ENCODE data around the gene MPIG6B. TPM values are rescaled to one million over a fixed set of nuclear protein-coding genes. Genes with fewer than 3 reads are reported as not detected.

Gene MPIG6B
- polyA plus RNA-seq, 10 donors: 0.52 to 1.8 (median 0.82) TPM

DNA sequence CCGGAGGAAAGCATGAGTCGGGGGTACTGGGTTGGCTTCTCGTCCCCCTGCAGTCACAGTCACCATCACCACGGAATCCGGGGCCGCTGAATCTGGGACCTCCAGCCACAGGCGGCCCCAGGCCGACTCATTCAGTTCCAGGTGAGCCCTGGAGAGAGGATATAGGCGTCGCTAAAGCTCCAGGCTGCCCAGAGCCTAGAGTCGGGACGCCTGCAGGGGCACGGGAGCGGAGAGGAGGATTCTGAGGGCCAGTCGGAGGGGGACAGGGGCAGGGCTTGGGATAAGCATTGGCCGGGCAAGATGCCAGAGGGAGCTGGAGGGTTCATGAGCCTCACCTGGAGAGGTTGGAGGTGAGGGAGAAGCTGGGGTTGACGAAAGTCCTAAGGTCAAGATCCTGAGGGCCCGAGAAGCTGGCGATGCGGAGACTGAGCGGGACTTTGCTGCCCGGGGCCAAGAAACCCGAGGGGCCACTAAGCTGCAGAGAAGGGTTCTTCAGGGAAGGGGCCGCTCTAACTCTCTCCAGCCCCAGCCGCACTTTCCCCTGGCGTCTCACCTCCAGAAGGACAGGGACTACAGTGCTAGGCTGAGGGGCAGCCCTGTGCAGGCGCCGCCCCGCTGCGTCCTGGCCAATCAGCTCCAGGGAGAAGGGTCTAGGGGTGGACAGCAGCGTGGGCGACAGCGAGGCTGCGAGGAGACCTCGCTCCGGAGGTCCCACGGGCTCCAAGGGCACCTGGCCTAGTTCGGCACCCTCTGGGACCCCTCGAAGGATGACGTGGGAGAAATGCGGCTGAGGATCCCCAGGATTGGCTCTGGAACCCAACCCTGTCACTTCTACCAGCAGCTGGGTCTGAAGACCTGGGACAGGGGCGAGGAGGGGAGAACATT is 43.0 kb downstream of the MPIG6B start:
- DNase-seq: peak in 1 of 3 donors; percentile 34

DNA sequence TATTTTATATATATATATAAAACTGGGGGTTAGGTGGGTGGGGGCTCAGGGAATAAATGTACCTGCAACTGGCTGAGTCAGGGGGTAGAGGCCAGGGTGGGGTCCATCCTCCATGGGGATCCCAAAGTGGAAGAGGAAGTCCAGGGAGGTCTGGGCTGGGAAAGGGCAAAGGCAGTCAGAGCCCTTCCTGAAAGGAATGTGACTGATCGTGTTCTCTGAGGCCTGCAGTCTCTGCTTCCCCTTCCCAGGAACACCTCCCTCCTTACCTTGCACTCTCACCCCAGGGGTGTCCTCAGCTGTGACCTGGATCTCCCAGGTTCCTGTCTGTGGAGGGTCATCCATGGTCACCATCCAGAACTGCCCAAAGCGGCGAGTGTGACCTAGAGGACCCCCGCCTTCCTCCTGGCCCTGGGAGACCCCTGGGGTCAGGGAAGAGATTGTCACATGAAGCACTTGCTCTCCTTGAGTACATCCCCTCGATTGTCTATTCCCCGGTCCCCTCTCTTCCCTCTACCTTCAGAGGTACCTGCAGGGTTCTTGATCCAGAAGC is 44.0 kb downstream of the MPIG6B start:
- DNase-seq: no peak

DNA sequence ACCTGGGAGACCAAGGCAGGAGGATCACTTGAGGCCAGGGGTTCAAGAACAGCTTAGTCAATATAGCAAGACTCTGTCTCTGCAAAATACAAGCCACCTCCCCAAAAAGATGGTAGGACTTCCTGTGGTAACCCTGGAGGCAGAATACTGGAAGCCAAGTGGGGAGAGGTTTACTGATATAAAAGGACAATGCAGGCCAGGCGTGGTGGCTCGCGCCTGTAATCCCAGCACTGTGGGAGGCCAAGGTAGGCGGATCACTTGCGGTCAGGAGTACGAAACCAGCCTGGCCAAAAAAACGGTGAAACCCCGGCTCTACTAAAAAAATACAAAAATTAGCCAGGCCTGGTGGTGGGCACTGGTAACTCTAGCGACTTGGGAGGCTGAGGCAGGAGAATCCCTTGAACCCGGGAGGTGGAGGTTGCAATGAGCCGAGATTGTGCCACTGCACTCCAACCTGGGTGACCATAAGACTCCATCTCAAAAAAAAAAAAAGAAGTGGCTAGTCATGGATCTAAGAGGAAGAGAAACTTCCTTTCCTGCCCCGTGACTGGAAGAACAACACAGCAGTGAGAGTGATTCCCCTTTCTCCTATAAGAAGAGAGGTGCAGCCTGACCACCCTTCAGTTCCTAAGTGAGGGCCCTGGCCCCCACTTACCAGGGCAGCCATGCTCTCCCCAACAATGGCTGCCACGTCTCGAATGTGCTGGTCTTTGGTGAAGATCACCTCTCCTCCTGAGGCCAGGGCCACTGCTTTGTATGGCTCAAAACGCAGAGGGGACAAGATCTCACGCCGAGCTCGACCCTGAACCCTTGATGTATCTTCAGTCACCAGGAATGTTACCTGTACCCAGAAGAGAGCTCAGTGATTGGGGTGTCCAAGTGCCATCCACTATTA is 45.4 kb downstream of the MPIG6B start:
- no peak for DNase-seq

DNA sequence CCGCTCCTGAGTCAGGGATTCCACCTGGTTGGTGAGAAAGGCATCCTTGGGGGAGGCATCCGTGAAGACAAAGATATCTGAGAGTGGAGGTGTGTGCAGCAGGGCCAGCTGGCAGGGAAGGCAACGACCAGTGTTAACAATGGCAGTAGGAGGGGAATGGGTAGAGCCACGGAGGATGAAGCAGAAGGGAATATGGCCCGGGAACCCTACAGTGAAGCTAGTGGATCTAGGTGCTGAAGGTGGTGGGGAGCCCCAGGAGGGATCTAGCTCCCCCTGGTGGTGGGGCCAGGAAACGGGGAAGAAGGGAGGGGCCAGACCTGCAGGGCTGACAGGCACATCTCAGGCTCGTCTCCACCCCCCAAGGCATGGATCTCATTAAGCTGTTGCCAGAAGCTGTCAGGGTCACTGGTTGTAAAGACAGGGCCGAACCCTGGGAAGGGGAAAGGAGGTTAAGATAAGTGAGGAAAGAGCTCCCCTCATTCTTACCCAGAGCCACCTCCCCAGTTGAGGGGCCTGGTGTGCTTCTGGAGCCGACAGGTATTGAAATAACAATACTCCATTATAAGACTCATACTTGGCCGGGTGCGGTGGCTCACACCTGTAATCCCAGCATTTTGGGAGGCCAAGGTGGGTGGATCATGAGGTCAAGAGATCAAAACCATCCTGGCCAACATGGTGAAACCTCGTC is 46.7 kb downstream of the MPIG6B start:
- DNase-seq: peak in 2 of 3 donors; percentile 23 to 45

GRCh38 chr6:31770860-31771259 is 47.7 kb downstream of the MPIG6B start:
- no peak for DNase-seq

DNA sequence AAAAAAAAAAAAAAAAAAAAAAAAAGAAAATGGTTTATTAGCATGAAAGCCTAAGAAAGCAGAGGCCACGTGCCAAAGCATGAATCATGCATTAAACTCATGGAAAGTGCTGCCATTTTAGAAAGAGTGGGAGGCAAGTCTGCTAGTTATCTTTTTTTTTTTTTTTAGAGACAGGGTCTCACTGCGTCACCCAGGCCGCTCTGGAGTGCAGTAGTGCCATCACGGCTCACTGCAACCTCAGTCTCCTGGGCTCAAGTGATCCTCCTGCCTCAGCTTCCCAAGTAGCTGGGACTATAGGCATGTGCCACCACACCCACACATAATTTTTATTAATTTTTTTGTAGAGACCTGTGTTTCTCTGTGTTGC is 48.8 kb downstream of the MPIG6B start:
- no peak for DNase-seq

GRCh38 chr6:31775184-31775583 is 52.0 kb downstream of the MPIG6B start:
- DNase-seq: no peak

GRCh38 chr6:31775633-31776484 is 52.7 kb downstream of the MPIG6B start:
- DNase-seq: no peak

Other genes starting within 250 kb of the MPIG6B start
- gene MICB, start 225.2 kb upstream of the MPIG6B start, polyA plus RNA-seq (ENCODE audit: insufficient read length in 10 of 10): 1 to 10 TPM in 5 of 10 donors, under 1 TPM in 5; 0.47 to 1.1 (median 0.99) TPM
- gene MCCD1, start 194.4 kb upstream of the MPIG6B start, polyA plus RNA-seq (ENCODE audit: insufficient read length in 10 of 10): not detected
- 100 to 1,000 TPM; 292 to 441 (median 367) TPM for gene DDX39B, start 181.4 kb upstream of the MPIG6B start, polyA plus RNA-seq (ENCODE audit: insufficient read length in 10 of 10)
- gene ATP6V1G2, start 176.8 kb upstream of the MPIG6B start, polyA plus RNA-seq (ENCODE audit: insufficient read length in 10 of 10): 1 to 10 TPM; 2.5 to 5.9 (median 3.9) TPM
- gene NFKBIL1, start 175.8 kb upstream of the MPIG6B start, polyA plus RNA-seq (ENCODE audit: insufficient read length in 10 of 10): 10 to 100 TPM; 11.3 to 17.7 (median 14.4) TPM
- under 1 TPM in 6 of 10 donors, not detected in 4; 0.12 to 0.91 (median 0.21) TPM for gene LTA, start 151.1 kb upstream of the MPIG6B start, polyA plus RNA-seq (ENCODE audit: insufficient read length in 10 of 10)
- gene TNF, start 147.8 kb upstream of the MPIG6B start, polyA plus RNA-seq (ENCODE audit: insufficient read length in 10 of 10): 1 to 10 TPM in 1 of 10 donors, under 1 TPM in 8, not detected in 1; 0.17 to 3.5 (median 0.29) TPM
- 10 to 100 TPM in 1 of 10 donors, 1 to 10 TPM in 6, under 1 TPM in 3; 0.67 to 32.2 (median 1.5) TPM for gene LTB, start 140.9 kb upstream of the MPIG6B start, polyA plus RNA-seq (ENCODE audit: insufficient read length in 10 of 10)
- 10 to 100 TPM in 1 of 10 donors, 1 to 10 TPM in 9; 4.1 to 10.9 (median 6.4) TPM for gene LST1, start 137.1 kb upstream of the MPIG6B start, polyA plus RNA-seq (ENCODE audit: insufficient read length in 10 of 10)
- gene NCR3, start 130.4 kb upstream of the MPIG6B start, polyA plus RNA-seq (ENCODE audit: insufficient read length in 10 of 10): under 1 TPM in 4 of 10 donors, not detected in 6; 0.20 to 0.59 (median 0.30) TPM
- gene AIF1, start 108.1 kb upstream of the MPIG6B start, polyA plus RNA-seq (ENCODE audit: insufficient read length in 10 of 10): 10 to 100 TPM; 15.1 to 35.2 (median 23.0) TPM
- gene PRRC2A, start 102.7 kb upstream of the MPIG6B start, polyA plus RNA-seq (ENCODE audit: insufficient read length in 10 of 10): 100 to 1,000 TPM; 112 to 149 (median 132) TPM
- gene BAG6, start 70.7 kb upstream of the MPIG6B start, polyA plus RNA-seq (ENCODE audit: insufficient read length in 10 of 10): 100 to 1,000 TPM; 177 to 216 (median 198) TPM
- 1 to 10 TPM; 2.6 to 5.7 (median 4.2) TPM for gene APOM, start 67.5 kb upstream of the MPIG6B start, polyA plus RNA-seq (ENCODE audit: insufficient read length in 10 of 10)
- gene C6orf47, start 62.6 kb upstream of the MPIG6B start, polyA plus RNA-seq (ENCODE audit: insufficient read length in 10 of 10): 10 to 100 TPM; 11.4 to 16.0 (median 13.4) TPM
- 10 to 100 TPM; 10.1 to 16.9 (median 12.2) TPM for gene GPANK1, start 58.4 kb upstream of the MPIG6B start, polyA plus RNA-seq (ENCODE audit: insufficient read length in 10 of 10)
- 100 to 1,000 TPM; 118 to 150 (median 138) TPM for gene CSNK2B, start 57.3 kb upstream of the MPIG6B start, polyA plus RNA-seq (ENCODE audit: insufficient read length in 10 of 10)
- gene LY6G5B, start 53.4 kb upstream of the MPIG6B start, polyA plus RNA-seq (ENCODE audit: insufficient read length in 10 of 10): 10 to 100 TPM in 6 of 10 donors, 1 to 10 TPM in 4; 5.6 to 24.0 (median 10.9) TPM
- 1 to 10 TPM in 9 of 10 donors, under 1 TPM in 1; 0.68 to 5.1 (median 2.4) TPM for gene LY6G5C, start 42.3 kb upstream of the MPIG6B start, polyA plus RNA-seq (ENCODE audit: insufficient read length in 10 of 10)
- gene ABHD16A, start 20.0 kb upstream of the MPIG6B start, polyA plus RNA-seq (ENCODE audit: insufficient read length in 10 of 10): 10 to 100 TPM; 36.3 to 50.0 (median 39.2) TPM
- under 1 TPM in 3 of 10 donors, not detected in 7; 0.17 to 0.38 (median 0.20) TPM for gene LY6G6F, start 16.5 kb upstream of the MPIG6B start, polyA plus RNA-seq (ENCODE audit: insufficient read length in 10 of 10)
- gene LY6G6D, start 8.0 kb upstream of the MPIG6B start, polyA plus RNA-seq (ENCODE audit: insufficient read length in 10 of 10): 1 to 10 TPM in 1 of 10 donors, under 1 TPM in 5, not detected in 4; 0.42 to 1.1 (median 0.53) TPM
- gene LY6G6C, start 1.6 kb upstream of the MPIG6B start, polyA plus RNA-seq (ENCODE audit: insufficient read length in 10 of 10): 1 to 10 TPM in 1 of 10 donors, under 1 TPM in 8, not detected in 1; 0.19 to 1.0 (median 0.38) TPM
- 100 to 1,000 TPM in 8 of 10 donors, 10 to 100 TPM in 2; 87.3 to 135 (median 109) TPM for gene DDAH2, start 5.9 kb downstream of the MPIG6B start, polyA plus RNA-seq (ENCODE audit: insufficient read length in 10 of 10)
- gene CLIC1, start 13.2 kb downstream of the MPIG6B start, polyA plus RNA-seq (ENCODE audit: insufficient read length in 10 of 10): 100 to 1,000 TPM; 114 to 181 (median 138) TPM
- gene MSH5, start 16.6 kb downstream of the MPIG6B start, polyA plus RNA-seq (ENCODE audit: insufficient read length in 10 of 10): 10 to 100 TPM in 6 of 10 donors, 1 to 10 TPM in 4; 5.9 to 29.4 (median 13.5) TPM
- 10 to 100 TPM in 1 of 10 donors, 1 to 10 TPM in 9; 2.1 to 10.9 (median 3.0) TPM for gene SAPCD1, start 39.3 kb downstream of the MPIG6B start, polyA plus RNA-seq (ENCODE audit: insufficient read length in 10 of 10)
- 1 to 10 TPM in 9 of 10 donors, under 1 TPM in 1; 0.88 to 3.3 (median 2.3) TPM for gene VWA7, start 54.0 kb downstream of the MPIG6B start, polyA plus RNA-seq (ENCODE audit: insufficient read length in 10 of 10)
- 10 to 100 TPM; 42.0 to 63.0 (median 46.2) TPM for gene VARS1, start 72.4 kb downstream of the MPIG6B start, polyA plus RNA-seq (ENCODE audit: insufficient read length in 10 of 10)
- 10 to 100 TPM; 46.2 to 63.6 (median 58.9) TPM for gene LSM2, start 83.6 kb downstream of the MPIG6B start, polyA plus RNA-seq (ENCODE audit: insufficient read length in 10 of 10)
- gene HSPA1L, start 91.9 kb downstream of the MPIG6B start, polyA plus RNA-seq (ENCODE audit: insufficient read length in 10 of 10): 1 to 10 TPM; 3.3 to 4.3 (median 3.9) TPM
- 100 to 1,000 TPM in 1 of 10 donors, 10 to 100 TPM in 9; 47.4 to 176 (median 71.8) TPM for gene HSPA1A, start 92.2 kb downstream of the MPIG6B start, polyA plus RNA-seq (ENCODE audit: insufficient read length in 10 of 10)
- 100 to 1,000 TPM in 1 of 10 donors, 10 to 100 TPM in 9; 34.3 to 226 (median 55.8) TPM for gene HSPA1B, start 104.4 kb downstream of the MPIG6B start, polyA plus RNA-seq (ENCODE audit: insufficient read length in 10 of 10)
- gene NEU1, start 139.4 kb downstream of the MPIG6B start, polyA plus RNA-seq (ENCODE audit: insufficient read length in 10 of 10): 10 to 100 TPM; 15.3 to 19.4 (median 17.2) TPM
- under 1 TPM in 8 of 10 donors, not detected in 2; 0.08 to 0.50 (median 0.29) TPM for gene SLC44A4, start 155.6 kb downstream of the MPIG6B start, polyA plus RNA-seq (ENCODE audit: insufficient read length in 10 of 10)
- 10 to 100 TPM; 23.3 to 40.1 (median 29.4) TPM for gene EHMT2, start 174.3 kb downstream of the MPIG6B start, polyA plus RNA-seq (ENCODE audit: insufficient read length in 10 of 10)
- 10 to 100 TPM in 4 of 10 donors, 1 to 10 TPM in 6; 7.9 to 16.2 (median 9.6) TPM for gene ZBTB12, start 178.7 kb downstream of the MPIG6B start, polyA plus RNA-seq (ENCODE audit: insufficient read length in 10 of 10)
- gene C2, start 204.3 kb downstream of the MPIG6B start, polyA plus RNA-seq (ENCODE audit: insufficient read length in 10 of 10): 1 to 10 TPM; 3.5 to 9.1 (median 5.7) TPM
- gene CFB, start 222.7 kb downstream of the MPIG6B start, polyA plus RNA-seq (ENCODE audit: insufficient read length in 10 of 10): 1 to 10 TPM; 1.0 to 2.6 (median 1.6) TPM
- gene NELFE, start 235.6 kb downstream of the MPIG6B start, polyA plus RNA-seq (ENCODE audit: insufficient read length in 10 of 10): 10 to 100 TPM; 49.5 to 68.7 (median 64.3) TPM
- gene SKIC2, start 235.8 kb downstream of the MPIG6B start, polyA plus RNA-seq (ENCODE audit: insufficient read length in 10 of 10): 10 to 100 TPM; 17.9 to 35.1 (median 25.0) TPM
- 10 to 100 TPM; 11.4 to 21.4 (median 15.4) TPM for gene DXO, start 248.8 kb downstream of the MPIG6B start, polyA plus RNA-seq (ENCODE audit: insufficient read length in 10 of 10)